Coronary artery (tissue), 2 donors: Measurements from ENCODE around the gene DNMT3A.

ENCODE experiments used
- DNase-seq: peaks from one replicate; pipeline ENCODE4 v3.0.0-alpha.2; 2017; ENCODE audit warnings: low spot score
- H3K27ac ChIP-seq, 2 donors: fragments of 200-600 bp; sonication (generic); one replicate each; pipeline ENCODE4 v1.5.1; 2016 to 2019
- H3K4me3 ChIP-seq: fragments of 200-600 bp; sonication (generic); 2 replicates; pipeline ENCODE4 v1.5.1; 2016; ENCODE audit warnings: mild to moderate bottlenecking, moderate library complexity
- CTCF ChIP-seq: fragments of 200-600 bp; sonication (generic); IDR thresholded peaks from one replicate; pipeline ENCODE4 v1.5.1; 2019; ENCODE audit warnings: antibody characterized with exemption

Gene DNMT3A

GRCh38 chr2:25249785-25250184 lies 91.9 kb downstream of the DNMT3A start:
- TF ChIP-seq CTCF, result no peak
- Histone ChIP-seq H3K27ac (no peak overlapping the region), H3K4me3 (no peak overlapping the region)
- DNase-seq, result no peak

- H3K4me3 ChIP-seq, result no peak overlapping the region
- H3K27ac ChIP-seq, result no peak overlapping the region
- no peak for TF ChIP-seq CTCF
- no peak for DNase-seq
Measured at GRCh38 chr2:25247792-25248512, 93.8 kb downstream of the DNMT3A start.

- no peak overlapping the region for H3K27ac ChIP-seq
- no peak overlapping the region for H3K4me3 ChIP-seq
- TF ChIP-seq CTCF, result no peak
- no peak for DNase-seq
Measured at GRCh38 chr2:25246558-25247290, 95.0 kb downstream of the DNMT3A start.

GRCh38 chr2:25246001-25246400 lies 95.7 kb downstream of the DNMT3A start:
- TF ChIP-seq CTCF, result no peak
- H3K4me3 ChIP-seq, result no peak overlapping the region
- H3K27ac ChIP-seq, result no peak overlapping the region
- DNase-seq, result no peak

GRCh38 chr2:25245141-25245540 lies 96.6 kb downstream of the DNMT3A start:
- Histone ChIP-seq H3K4me3 (no peak overlapping the region), H3K27ac (no peak overlapping the region)
- TF ChIP-seq CTCF, result no peak
- no peak for DNase-seq

GRCh38 chr2:25243995-25244394 lies 97.7 kb downstream of the DNMT3A start:
- DNase-seq, result no peak
- no peak for TF ChIP-seq CTCF
- no peak overlapping the region for H3K27ac ChIP-seq
- no peak overlapping the region for H3K4me3 ChIP-seq

GRCh38 chr2:25241452-25241851 lies 100.3 kb downstream of the DNMT3A start:
- DNase-seq, result no peak
- Histone ChIP-seq H3K27ac (no peak overlapping the region), H3K4me3 (no peak overlapping the region)
- TF ChIP-seq CTCF, result no peak
